Measurements from ENCODE around the gene PCBD2.

DNA sequence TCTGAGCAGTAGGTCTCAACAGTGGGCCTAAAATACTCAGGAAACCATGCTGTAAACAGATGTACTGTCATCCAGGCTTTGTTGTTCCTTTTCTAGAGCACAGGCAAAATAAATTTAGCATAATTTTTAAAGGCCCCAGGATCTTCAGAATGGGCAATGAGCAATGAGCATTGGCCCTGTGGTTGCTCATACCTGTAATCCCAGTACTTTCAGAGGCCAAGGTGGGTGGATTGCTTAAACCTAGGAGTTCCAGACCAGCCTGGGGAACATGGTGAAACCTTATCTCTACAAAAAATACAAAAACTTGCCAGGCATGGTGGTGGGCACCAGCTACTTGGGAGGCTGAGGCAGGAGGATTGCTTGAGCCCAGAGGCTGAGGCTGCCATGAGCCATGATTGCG, 13.5 kb upstream of the PCBD2 start:
- TF ChIP-seq POLR2A (IDR thresholded peaks at IDR 0.05; ENCODE audit: extremely low read depth, insufficient read length) = no peak
- TF ChIP-seq, protein P1, sequence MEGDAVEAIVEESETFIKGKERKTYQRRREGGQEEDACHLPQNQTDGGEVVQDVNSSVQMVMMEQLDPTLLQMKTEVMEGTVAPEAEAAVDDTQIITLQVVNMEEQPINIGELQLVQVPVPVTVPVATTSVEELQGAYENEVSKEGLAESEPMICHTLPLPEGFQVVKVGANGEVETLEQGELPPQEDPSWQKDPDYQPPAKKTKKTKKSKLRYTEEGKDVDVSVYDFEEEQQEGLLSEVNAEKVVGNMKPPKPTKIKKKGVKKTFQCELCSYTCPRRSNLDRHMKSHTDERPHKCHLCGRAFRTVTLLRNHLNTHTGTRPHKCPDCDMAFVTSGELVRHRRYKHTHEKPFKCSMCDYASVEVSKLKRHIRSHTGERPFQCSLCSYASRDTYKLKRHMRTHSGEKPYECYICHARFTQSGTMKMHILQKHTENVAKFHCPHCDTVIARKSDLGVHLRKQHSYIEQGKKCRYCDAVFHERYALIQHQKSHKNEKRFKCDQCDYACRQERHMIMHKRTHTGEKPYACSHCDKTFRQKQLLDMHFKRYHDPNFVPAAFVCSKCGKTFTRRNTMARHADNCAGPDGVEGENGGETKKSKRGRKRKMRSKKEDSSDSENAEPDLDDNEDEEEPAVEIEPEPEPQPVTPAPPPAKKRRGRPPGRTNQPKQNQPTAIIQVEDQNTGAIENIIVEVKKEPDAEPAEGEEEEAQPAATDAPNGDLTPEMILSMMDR (IDR thresholded peaks at IDR 0.05; ENCODE audit: low read depth, low read length) = no peak

Data from NB4 (cell line).